ENCODE measurements around the gene COL5A2. TPM values are rescaled to one million over a fixed set of nuclear protein-coding genes. Genes with fewer than 3 reads are reported as not detected.

The COL5A2 gene
- total RNA-seq, 2 experiments from 2014 or later = 0.25 to 0.77 TPM

DNA sequence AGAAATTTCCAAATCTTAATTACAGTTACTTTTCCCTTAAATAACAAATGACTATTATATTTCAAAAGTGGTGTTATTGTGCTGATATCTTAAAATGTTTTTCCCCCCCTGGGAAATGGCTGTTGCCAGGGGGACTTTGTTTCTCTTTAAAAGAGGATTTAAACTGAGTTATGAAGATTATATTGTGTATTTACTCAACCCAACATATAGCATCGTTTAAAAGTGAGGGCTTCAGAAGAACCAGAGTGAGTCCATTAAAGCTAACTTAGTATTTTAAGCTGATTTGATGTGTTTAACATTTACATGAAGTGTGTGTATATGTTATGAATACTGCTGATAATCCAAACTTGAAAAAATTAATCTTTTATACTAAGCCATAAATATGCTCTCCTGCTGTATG, 81.6 kb downstream of the COL5A2 start:
- no peaks in the 10 kb centered on the region for H3K27me3 ChIP-seq (ENCODE audit: control insufficient read depth in 1 of 2, insufficient read depth in 2 of 2, low read length in 2 of 2)
- CTCF ChIA-PET = interaction anchor here (0.6 kb wide), 1 partner anchor 24 kb away, joined by 6 read pairs; no protein-coding TSS in a partner anchor
- POLR2A ChIA-PET = no interaction called here
- H3K9me3 ChIP-seq (ENCODE audit: control insufficient read depth in 1 of 2, insufficient read depth in 1 of 2, low read length in 2 of 2) = no peaks in the 10 kb centered on the region
- H3K4me3 ChIP-seq (ENCODE audit: low read length) = no peak overlapping the region
- no peaks in the 10 kb centered on the region for H3K36me3 Mint-ChIP-seq (ENCODE audit: low read depth)
- H3K27me3 Mint-ChIP-seq = no peaks in the 10 kb centered on the region
- H3K4me1 ChIP-seq (ENCODE audit: insufficient read depth, low read length) = no peaks in the 10 kb centered on the region
- no peak overlapping the region for H3K4me3 Mint-ChIP-seq
- no peaks in the 10 kb centered on the region for H3K36me3 ChIP-seq (ENCODE audit: insufficient read depth, low read length)
- no peak for DNase-seq
- intact Hi-C loops (cut with DNase I, micrococcal nuclease) = loop anchor here in 1 of 2 experiments (10.0 kb wide), 1 partner anchor 537 kb away; no protein-coding TSS in a partner anchor
- H3K27ac Mint-ChIP-seq = no peak overlapping the region
- ATAC-seq (ENCODE audit: poor library complexity) = no peak
- no peaks in the 10 kb centered on the region for H3K4me1 Mint-ChIP-seq (ENCODE audit: low read depth)
- no peak overlapping the region for H3K27ac ChIP-seq (ENCODE audit: low read depth in 1 of 2, low read length in 2 of 2)
- TF ChIP-seq, protein P1, sequence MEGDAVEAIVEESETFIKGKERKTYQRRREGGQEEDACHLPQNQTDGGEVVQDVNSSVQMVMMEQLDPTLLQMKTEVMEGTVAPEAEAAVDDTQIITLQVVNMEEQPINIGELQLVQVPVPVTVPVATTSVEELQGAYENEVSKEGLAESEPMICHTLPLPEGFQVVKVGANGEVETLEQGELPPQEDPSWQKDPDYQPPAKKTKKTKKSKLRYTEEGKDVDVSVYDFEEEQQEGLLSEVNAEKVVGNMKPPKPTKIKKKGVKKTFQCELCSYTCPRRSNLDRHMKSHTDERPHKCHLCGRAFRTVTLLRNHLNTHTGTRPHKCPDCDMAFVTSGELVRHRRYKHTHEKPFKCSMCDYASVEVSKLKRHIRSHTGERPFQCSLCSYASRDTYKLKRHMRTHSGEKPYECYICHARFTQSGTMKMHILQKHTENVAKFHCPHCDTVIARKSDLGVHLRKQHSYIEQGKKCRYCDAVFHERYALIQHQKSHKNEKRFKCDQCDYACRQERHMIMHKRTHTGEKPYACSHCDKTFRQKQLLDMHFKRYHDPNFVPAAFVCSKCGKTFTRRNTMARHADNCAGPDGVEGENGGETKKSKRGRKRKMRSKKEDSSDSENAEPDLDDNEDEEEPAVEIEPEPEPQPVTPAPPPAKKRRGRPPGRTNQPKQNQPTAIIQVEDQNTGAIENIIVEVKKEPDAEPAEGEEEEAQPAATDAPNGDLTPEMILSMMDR (IDR thresholded peaks at IDR 0.05) = no peak
- no peaks in the 10 kb centered on the region for H3K9me3 Mint-ChIP-seq

- Mint-ChIP-seq H3K36me3 (ENCODE audit: low read depth) (no peaks in the 10 kb centered on the region), H3K4me1 (ENCODE audit: low read depth) (no peaks in the 10 kb centered on the region), H3K9me3 (no peaks in the 10 kb centered on the region), H3K27me3 (no peaks in the 10 kb centered on the region), H3K4me3 (no peak overlapping the region), H3K27ac (no peak overlapping the region)
- no peaks in the 10 kb centered on the region for H3K4me1 ChIP-seq (ENCODE audit: insufficient read depth, low read length)
- H3K36me3 ChIP-seq (ENCODE audit: insufficient read depth, low read length) = no peaks in the 10 kb centered on the region
- H3K4me3 ChIP-seq (ENCODE audit: low read length) = no peak overlapping the region
- DNase-seq (no peak), ATAC-seq (ENCODE audit: poor library complexity) (no peak)
- intact Hi-C loops (cut with DNase I, micrococcal nuclease) = loop anchor here in 1 of 2 experiments (10.0 kb wide), 1 partner anchor 538 kb away; no protein-coding TSS in a partner anchor
- ChIA-PET POLR2A (no interaction called here), CTCF (no interaction called here)
- no peaks in the 10 kb centered on the region for H3K9me3 ChIP-seq (ENCODE audit: control insufficient read depth in 1 of 2, insufficient read depth in 1 of 2, low read length in 2 of 2)
- H3K27me3 ChIP-seq (ENCODE audit: control insufficient read depth in 1 of 2, insufficient read depth in 2 of 2, low read length in 2 of 2) = no peaks in the 10 kb centered on the region
- no peak overlapping the region for H3K27ac ChIP-seq (ENCODE audit: low read depth in 1 of 2, low read length in 2 of 2)
- TF ChIP-seq, protein P1 (IDR thresholded peaks at IDR 0.05) = no peak
Observed at GRCh38 chr2:189096769-189097447, 82.7 kb downstream of the COL5A2 start.

DNA sequence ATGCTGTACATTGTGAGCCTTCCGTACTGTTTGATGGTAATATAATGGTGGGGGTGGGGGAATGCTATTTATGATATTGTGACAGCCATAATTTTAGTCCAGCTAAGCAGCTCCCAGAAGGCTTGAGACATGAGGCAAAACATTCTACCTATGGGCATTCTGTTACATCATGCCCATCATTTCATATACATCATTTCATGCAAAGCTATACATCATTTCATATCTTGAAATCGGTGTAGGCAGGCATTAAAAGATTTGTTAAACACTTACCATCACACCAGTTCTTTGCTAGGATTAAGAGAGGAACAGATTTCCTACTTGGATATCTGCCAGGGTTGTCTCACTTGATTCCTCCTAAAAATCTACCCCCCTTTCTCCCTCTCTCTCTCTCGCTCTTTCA, 84.5 kb downstream of the COL5A2 start:
- H3K4me1 Mint-ChIP-seq (ENCODE audit: low read depth) = peaks cover 2% of the 10 kb centered on the region
- Histone ChIP-seq H3K36me3 (ENCODE audit: insufficient read depth, low read length) (no peaks in the 10 kb centered on the region), H3K27me3 (ENCODE audit: control insufficient read depth in 1 of 2, insufficient read depth in 2 of 2, low read length in 2 of 2) (no peaks in the 10 kb centered on the region), H3K9me3 (ENCODE audit: control insufficient read depth in 1 of 2, insufficient read depth in 1 of 2, low read length in 2 of 2) (no peaks in the 10 kb centered on the region), H3K4me3 (ENCODE audit: low read length) (no peak overlapping the region), H3K27ac (ENCODE audit: low read depth in 1 of 2, low read length in 2 of 2) (no peak overlapping the region), H3K4me1 (ENCODE audit: insufficient read depth, low read length) (no peaks in the 10 kb centered on the region)
- no peaks in the 10 kb centered on the region for H3K9me3 Mint-ChIP-seq
- CTCF ChIA-PET = interaction anchor here (0.6 to 1.1 kb wide), 2 partner anchors 118 to 571 kb away, joined by 3 to 4 read pairs; no protein-coding TSS in a partner anchor
- POLR2A ChIA-PET = no interaction called here
- no peak for ATAC-seq (ENCODE audit: poor library complexity)
- H3K4me3 Mint-ChIP-seq = no peak overlapping the region
- TF ChIP-seq, protein P1 (IDR thresholded peaks at IDR 0.05) = no peak
- H3K27ac Mint-ChIP-seq = no peak overlapping the region
- no peaks in the 10 kb centered on the region for H3K27me3 Mint-ChIP-seq
- intact Hi-C loops (cut with DNase I, micrococcal nuclease) = loop anchor here in 1 of 2 experiments (10.0 kb wide), 1 partner anchor 540 kb away; no protein-coding TSS in a partner anchor
- H3K36me3 Mint-ChIP-seq (ENCODE audit: low read depth) = no peaks in the 10 kb centered on the region
- DNase-seq = no peak
